Ascending aorta (tissue), 2 donors: Measurements from ENCODE around the gene ADCY9. TPM values are rescaled to one million over a fixed set of nuclear protein-coding genes. Genes with fewer than 3 reads are reported as not detected.

Experiments
- DNase-seq, 2 donors: peaks; one replicate each; pipeline ENCODE4 v3.0.0-alpha.2; 2019; ENCODE audit warnings: low spot score in 2 of 2
- H3K27ac ChIP-seq, 2 donors: fragments of 200-600 bp; sonication (generic); one replicate each; pipeline ENCODE4 v1.5.1; 2016 to 2017; ENCODE audit warnings: mild to moderate bottlenecking in 1 of 2
- H3K27me3 ChIP-seq: fragments of 200-600 bp; sonication (generic); one replicate; pipeline ENCODE4 v1.5.1; 2017
- H3K36me3 ChIP-seq, 2 donors: fragments of 200-600 bp; sonication (generic); one replicate each; pipeline ENCODE4 v1.5.1; 2016
- H3K4me1 ChIP-seq, 2 donors: fragments of 200-600 bp; sonication (generic); one replicate each; pipeline ENCODE4 v1.5.1; 2016 to 2017; ENCODE audit warnings: mild to moderate bottlenecking in 1 of 2
- H3K4me3 ChIP-seq, 2 donors: fragments of 200-600 bp; sonication (generic); one replicate each; pipeline ENCODE4 v1.5.1; 2016 to 2017; ENCODE audit warnings: mild to moderate bottlenecking in 1 of 2
- H3K9me3 ChIP-seq, 2 donors: fragments of 200-600 bp; sonication (generic); one replicate each; pipeline ENCODE4 v1.5.1; 2016
- intact Hi-C: fragments of 100-400 bp; cut with DNase I; formaldehyde crosslinking; loops from one replicate; pipeline ENCODE4 v1.15.1; 2023
- total RNA-seq: library from RNA; depleted of rRNA; stranded (reverse); fragments of >200 nt; gene quantifications from one replicate; pipeline ENCODE4 v1.1.0, GENCODE V29; 2016
- TF ChIP-seq, protein P1 (sequence below), 3 experiments: fragments of 200-600 bp in 2 of 3; fragments of 450-650 bp in 1 of 3; sonication (generic) in 2 of 3; IDR thresholded peaks; one replicate each; pipeline ENCODE4 v1.5.1; 2016 to 2019; ENCODE audit warnings: antibody characterized with exemption in 3 of 3, mild to moderate bottlenecking in 1 of 3, moderate library complexity in 1 of 3

Gene ADCY9
- total RNA-seq, 1 donor from 2014 or later = 49.7 TPM

DNA sequence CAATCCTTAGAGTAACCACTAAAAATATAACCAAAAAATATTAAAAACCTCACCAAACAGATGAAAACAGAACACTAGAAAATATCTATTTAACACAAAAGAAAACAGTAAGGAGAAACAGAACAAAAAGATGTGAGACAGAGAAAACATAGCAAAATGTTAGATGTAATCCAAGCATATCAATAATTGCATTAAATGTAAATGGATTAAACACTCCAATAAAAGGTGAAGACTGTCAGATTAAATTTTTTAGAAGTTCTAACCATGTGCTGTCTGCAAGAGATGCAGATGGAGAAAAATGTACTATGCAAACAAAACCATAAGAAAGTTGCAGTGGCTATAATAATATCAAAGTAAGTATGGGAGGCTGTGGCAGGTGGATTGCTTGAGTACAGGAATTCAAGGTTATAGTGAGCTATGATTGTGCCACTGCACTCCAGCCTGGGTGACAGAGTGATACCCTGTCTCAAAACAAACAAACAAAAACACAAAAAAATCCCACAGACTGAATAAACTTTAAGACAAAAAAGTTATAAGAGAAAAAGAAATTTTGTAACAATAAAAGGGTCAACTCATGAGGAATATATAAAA lies 53.9 kb downstream of the ADCY9 start:
- Histone ChIP-seq H3K36me3 (no peaks in the 10 kb centered on the region), H3K4me3 (no peak overlapping the region), H3K27me3 (no peaks in the 10 kb centered on the region), H3K9me3 (peaks cover 0 to 38% of the 10 kb centered on the region in 2 donors), H3K27ac (no peak overlapping the region), H3K4me1 (peaks cover 0 to 7% of the 10 kb centered on the region in 2 donors)
- intact Hi-C loops = no loop called here
- DNase-seq = no peak
- TF ChIP-seq, protein P1, sequence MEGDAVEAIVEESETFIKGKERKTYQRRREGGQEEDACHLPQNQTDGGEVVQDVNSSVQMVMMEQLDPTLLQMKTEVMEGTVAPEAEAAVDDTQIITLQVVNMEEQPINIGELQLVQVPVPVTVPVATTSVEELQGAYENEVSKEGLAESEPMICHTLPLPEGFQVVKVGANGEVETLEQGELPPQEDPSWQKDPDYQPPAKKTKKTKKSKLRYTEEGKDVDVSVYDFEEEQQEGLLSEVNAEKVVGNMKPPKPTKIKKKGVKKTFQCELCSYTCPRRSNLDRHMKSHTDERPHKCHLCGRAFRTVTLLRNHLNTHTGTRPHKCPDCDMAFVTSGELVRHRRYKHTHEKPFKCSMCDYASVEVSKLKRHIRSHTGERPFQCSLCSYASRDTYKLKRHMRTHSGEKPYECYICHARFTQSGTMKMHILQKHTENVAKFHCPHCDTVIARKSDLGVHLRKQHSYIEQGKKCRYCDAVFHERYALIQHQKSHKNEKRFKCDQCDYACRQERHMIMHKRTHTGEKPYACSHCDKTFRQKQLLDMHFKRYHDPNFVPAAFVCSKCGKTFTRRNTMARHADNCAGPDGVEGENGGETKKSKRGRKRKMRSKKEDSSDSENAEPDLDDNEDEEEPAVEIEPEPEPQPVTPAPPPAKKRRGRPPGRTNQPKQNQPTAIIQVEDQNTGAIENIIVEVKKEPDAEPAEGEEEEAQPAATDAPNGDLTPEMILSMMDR (IDR thresholded peaks at IDR 0.05) = no peak

- Histone ChIP-seq H3K9me3 (peaks cover 0 to 38% of the 10 kb centered on the region in 2 donors), H3K4me1 (no peaks in the 10 kb centered on the region), H3K4me3 (no peak overlapping the region), H3K27me3 (no peaks in the 10 kb centered on the region), H3K36me3 (no peaks in the 10 kb centered on the region), H3K27ac (no peak overlapping the region)
- TF ChIP-seq, protein P1 (IDR thresholded peaks at IDR 0.05) = no peak
- intact Hi-C loops = no loop called here
- DNase-seq = no peak
Observed at GRCh38 chr16:4060823-4061222, 55.4 kb downstream of the ADCY9 start.

DNA sequence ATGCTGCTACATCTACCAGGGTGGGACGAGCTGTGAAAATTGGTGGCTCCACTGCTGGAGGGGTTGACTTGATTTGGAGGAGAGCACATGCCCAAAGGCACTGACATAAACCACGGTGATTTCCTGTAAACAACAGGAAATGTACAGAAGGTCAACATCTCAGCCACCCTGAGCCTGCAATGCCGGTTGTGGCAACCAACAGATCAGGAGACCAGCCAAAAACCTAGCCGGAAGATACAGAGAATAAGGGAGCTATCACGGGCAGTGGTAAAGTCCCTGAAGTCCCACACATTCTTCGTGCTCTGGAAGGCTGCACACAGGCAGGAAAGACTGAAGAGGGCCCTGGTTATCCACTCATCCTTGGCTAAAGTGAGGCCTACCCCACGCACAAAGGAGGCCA lies 56.2 kb downstream of the ADCY9 start:
- H3K4me1 ChIP-seq = peaks cover 0 to under 1% of the 10 kb centered on the region in 2 donors
- no peak overlapping the region for H3K4me3 ChIP-seq
- peaks cover 0 to 38% of the 10 kb centered on the region in 2 donors for H3K9me3 ChIP-seq
- H3K27ac ChIP-seq = no peak overlapping the region
- TF ChIP-seq, protein P1 (IDR thresholded peaks at IDR 0.05) = no peak
- no peaks in the 10 kb centered on the region for H3K27me3 ChIP-seq
- no peaks in the 10 kb centered on the region for H3K36me3 ChIP-seq
- intact Hi-C loops = no loop called here
- no peak for DNase-seq

DNA sequence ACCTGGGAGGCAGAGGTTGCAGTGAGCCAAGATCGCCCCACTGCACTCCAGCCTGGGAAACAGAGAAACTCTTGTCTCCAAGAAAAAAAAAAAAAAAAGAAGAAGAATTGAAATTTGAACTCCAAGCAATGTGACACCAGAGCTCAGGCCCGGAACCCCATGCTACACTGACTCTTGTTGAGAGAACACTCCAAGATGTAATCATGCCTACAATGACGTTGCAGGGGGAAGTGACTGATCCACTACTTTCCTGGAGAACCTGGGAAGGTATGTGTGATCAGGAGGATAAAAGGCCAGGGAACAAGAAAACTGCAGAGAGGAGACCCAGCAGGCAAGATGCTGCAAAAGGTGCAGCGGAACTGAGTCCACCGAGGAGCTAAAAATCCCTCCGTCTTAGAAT lies 57.9 kb downstream of the ADCY9 start:
- Histone ChIP-seq H3K4me3 (no peak overlapping the region), H3K27me3 (no peaks in the 10 kb centered on the region), H3K36me3 (no peaks in the 10 kb centered on the region), H3K27ac (no peak overlapping the region), H3K9me3 (peaks cover 0 to 31% of the 10 kb centered on the region in 2 donors), H3K4me1 (peaks cover 0 to 12% of the 10 kb centered on the region in 2 donors)
- TF ChIP-seq, protein P1 (IDR thresholded peaks at IDR 0.05) = no peak
- intact Hi-C loops = no loop called here
- no peak for DNase-seq

GRCh38 chr16:4057439-4057877 lies 58.8 kb downstream of the ADCY9 start:
- DNase-seq = no peak
- Histone ChIP-seq H3K4me1 (peaks cover 3 to 14% of the 10 kb centered on the region in 2 donors), H3K9me3 (peaks cover 0 to 23% of the 10 kb centered on the region in 2 donors), H3K27me3 (no peaks in the 10 kb centered on the region), H3K4me3 (no peak overlapping the region), H3K36me3 (no peaks in the 10 kb centered on the region), H3K27ac (no peak overlapping the region)
- TF ChIP-seq, protein P1 (IDR thresholded peaks at IDR 0.05) = no peak
- intact Hi-C loops = no loop called here
